Subcutaneous adipose tissue (tissue), 4 donors: ENCODE results near the gene JAZF1. TPM values are rescaled to one million over a fixed set of nuclear protein-coding genes. Genes with fewer than 3 reads are reported as not detected.

Experiments
- CTCF ChIP-seq: fragments of 450-650 bp; IDR thresholded peaks from one replicate; pipeline ENCODE4 v1.5.1; 2016; ENCODE audit warnings: low read depth, mild to moderate bottlenecking, control low read depth, antibody characterized with exemption, moderate library complexity
- total RNA-seq, 4 donors: library from RNA; depleted of rRNA; stranded (reverse); fragments of >200 nt; gene quantifications; one replicate each; pipeline ENCODE4 v1.1.0, GENCODE V29; 2016

Gene JAZF1
- total RNA-seq: 10 to 100 TPM; 12.6 to 35.9 (median 23.2) TPM

GRCh38 chr7:28180364-28181147, at the start of gene JAZF1:
Gene JAZF1 (minus strand): TSS chr7:28180795.
- no peak for TF ChIP-seq CTCF

- no peak for TF ChIP-seq CTCF
Measured at GRCh38 chr7:28230261-28230660, 49.7 kb upstream of the JAZF1 start.

- no peak for TF ChIP-seq CTCF
Measured at GRCh38 chr7:28228396-28228795, 47.8 kb upstream of the JAZF1 start.

- no peak for TF ChIP-seq CTCF
Measured at GRCh38 chr7:28226003-28226402, 45.4 kb upstream of the JAZF1 start.

GRCh38 chr7:28225576-28225975, 45.0 kb upstream of the JAZF1 start:
- TF ChIP-seq CTCF: no peak

- TF ChIP-seq CTCF: no peak
Measured at GRCh38 chr7:28224675-28225074, 44.1 kb upstream of the JAZF1 start.

GRCh38 chr7:28224172-28224571, 43.6 kb upstream of the JAZF1 start:
- no peak for TF ChIP-seq CTCF
